A549 (cell line): Measurements from ENCODE around the gene CRB2. TPM values are rescaled to one million over a fixed set of nuclear protein-coding genes. Genes with fewer than 3 reads are reported as not detected.

ENCODE experiments used
- ATAC-seq, 2 experiments: fragments of 200-7000 bp in 1 of 2; fragments of >200 bp in 1 of 2; cut with Nextera tagmentation in 1 of 2; cut with Tn5 transposase in 1 of 2; 3 replicates each; pipeline versions ENCODE4 v1.8.0 to v1.9.1; 2018 to 2020; ENCODE audit warnings: mild to moderate bottlenecking in 1 of 2, moderate library complexity in 1 of 2
- CTCF ChIA-PET: fragments of 300-600 bp; sonication (Branson Sonifier 250); formaldehyde crosslinking; extraction: SDS; loops from one replicate; lab custom pipeline; 2021; ENCODE audit warnings: antibody characterized with exemption, inconsistent platforms; lab: Yijun Ruan, JAX
- POLR2A ChIA-PET: fragments of 350-600 bp; formaldehyde crosslinking; extraction: SDS; loops from one replicate; lab custom pipeline; 2021; ENCODE audit warnings: antibody characterized with exemption, inconsistent platforms; lab: Yijun Ruan, JAX
- DNase-seq, 2 experiments: peaks; one replicate each; pipeline versions ENCODE4 v3.0.0 to v3.0.0-alpha.2; 2011 to 2016; ENCODE audit warnings: low read depth in 1 of 2, low spot score in 1 of 2
- FAIRE-seq: peaks from 2 replicates; lab custom pipeline; 2011; peaks lifted over from hg19 to GRCh38; lab: Jason Lieb, UNC
- H3K27ac ChIP-seq, 2 experiments: fragments of >200 bp; sonication (Bioruptor Twin); formaldehyde crosslinking; 3 replicates each; pipeline ENCODE4 v1.5.1; 2016 to 2017
- H3K4me1 ChIP-seq: fragments of >200 bp; sonication (Bioruptor Twin); formaldehyde crosslinking; 3 replicates; pipeline ENCODE4 v1.6.1; 2016
- H3K4me2 ChIP-seq: fragments of >200 bp; sonication (Bioruptor Twin); formaldehyde crosslinking; 3 replicates; pipeline ENCODE4 v1.6.1; 2016
- H3K4me3 ChIP-seq: fragments of >200 bp; sonication (Bioruptor Twin); formaldehyde crosslinking; 3 replicates; pipeline ENCODE4 v1.5.1; 2016
- H3K9me3 ChIP-seq: fragments of >200 bp; sonication (Bioruptor Twin); formaldehyde crosslinking; 3 replicates; pipeline ENCODE4 v1.6.1; 2016
- CEBPB ChIP-seq, 2 experiments: fragments of >200 bp in 1 of 2; sonication (Bioruptor Twin) in 1 of 2; formaldehyde crosslinking in 1 of 2; IDR thresholded peaks; 2 replicates each; pipeline ENCODE4 v1.6.1; 2012 to 2016
- CHD2 ChIP-seq: fragments of 150-350 bp; IDR thresholded peaks from 2 replicates; pipeline ENCODE4 v1.6.1; 2014; ENCODE audit warnings: low read length; ENCODE audit not compliant: partially characterized antibody
- CTCF ChIP-seq: fragments of >200 bp; sonication (Bioruptor Twin); formaldehyde crosslinking; IDR thresholded peaks from 3 replicates; pipeline ENCODE4 v1.5.1; 2016
- E2F6 ChIP-seq: IDR thresholded peaks from 2 replicates; pipeline ENCODE4 v1.6.1; 2012; ENCODE audit warnings: low read depth, borderline replicate concordance
- EHMT2 ChIP-seq: fragments of 200-600 bp; sonication (generic); IDR thresholded peaks from 2 replicates; pipeline ENCODE4 v1.6.1; 2016; ENCODE audit warnings: antibody characterized with exemption, low read depth, mild to moderate bottlenecking, moderate library complexity
- EP300 ChIP-seq, 2 experiments: fragments of >200 bp; sonication (Bioruptor Twin); formaldehyde crosslinking; IDR thresholded peaks; 2 replicates in 1 of 2; 3 replicates in 1 of 2; pipeline ENCODE4 v1.6.1; 2016 to 2017
- FOSB ChIP-seq: fragments of 250-450 bp; sonication (Bioruptor Pico); IDR thresholded peaks from 2 replicates; pipeline ENCODE4 v1.5.0; 2020; ENCODE audit warnings: mild to moderate bottlenecking, moderate library complexity
- FOSL2 ChIP-seq, 2 experiments: fragments of 450-650 bp in 1 of 2; fragments of >200 bp in 1 of 2; sonication (Bioruptor Twin) in 1 of 2; formaldehyde crosslinking; IDR thresholded peaks; 2 replicates each; pipeline versions ENCODE4 v1.5.0 to v1.6.1; 2016 to 2020; ENCODE audit warnings: mild to moderate bottlenecking in 1 of 2, moderate library complexity in 1 of 2
- FOXS1 ChIP-seq: fragments of 250-450 bp; sonication (Bioruptor Pico); IDR thresholded peaks from 2 replicates; pipeline ENCODE4 v1.5.0; 2020; ENCODE audit warnings: mild to moderate bottlenecking, moderate library complexity
- GATA3 ChIP-seq: IDR thresholded peaks from 2 replicates; pipeline ENCODE4 v1.6.1; 2012; ENCODE audit warnings: borderline replicate concordance
- HOXA7 ChIP-seq: fragments of 250-450 bp; sonication (Bioruptor Pico); IDR thresholded peaks from 2 replicates; pipeline ENCODE4 v1.5.0; 2020; ENCODE audit warnings: mild to moderate bottlenecking, moderate library complexity
- JUNB ChIP-seq: fragments of >200 bp; sonication (Bioruptor Twin); formaldehyde crosslinking; IDR thresholded peaks from 2 replicates; pipeline ENCODE4 v1.6.1; 2016
- MAZ ChIP-seq: fragments of 150-350 bp; IDR thresholded peaks from 2 replicates; pipeline ENCODE4 v1.6.1; 2014; ENCODE audit warnings: antibody characterized with exemption, low read depth, low read length, borderline replicate concordance
- NFE2L2 ChIP-seq: fragments of 150-350 bp; conservative IDR thresholded peaks from 2 replicates; pipeline ENCODE4 v1.6.1; 2014; ENCODE audit warnings: low read length
- NPAS2 ChIP-seq: fragments of 250-450 bp; sonication (Bioruptor Pico); IDR thresholded peaks from 2 replicates; pipeline ENCODE4 v1.8.0; 2022; ENCODE audit warnings: mild to moderate bottlenecking, moderate library complexity, borderline replicate concordance
- NR3C1 ChIP-seq: fragments of >200 bp; sonication (Bioruptor Twin); formaldehyde crosslinking; IDR thresholded peaks from 3 replicates; pipeline ENCODE4 v1.6.1; 2017
- PBX3 ChIP-seq: IDR thresholded peaks from 2 replicates; pipeline ENCODE4 v1.6.1; 2012
- POLR2A ChIP-seq: IDR thresholded peaks from 2 replicates; pipeline ENCODE4 v1.6.1; 2012; ENCODE audit warnings: mild to moderate bottlenecking, low read length
- POLR2AphosphoS2 ChIP-seq: conservative IDR thresholded peaks from 2 replicates; pipeline ENCODE4 v1.6.1; 2012; ENCODE audit warnings: low read length, improper control_type of control experiment, inconsistent platforms
- RARB ChIP-seq: fragments of 250-450 bp; sonication (Bioruptor Pico); IDR thresholded peaks from 2 replicates; pipeline ENCODE4 v1.8.0; 2021; ENCODE audit warnings: mild to moderate bottlenecking, moderate library complexity
- RNF2 ChIP-seq: fragments of 200-600 bp; sonication (generic); IDR thresholded peaks from 2 replicates; pipeline ENCODE4 v1.6.1; 2016; ENCODE audit warnings: low read depth, mild to moderate bottlenecking, antibody characterized with exemption, moderate library complexity, borderline replicate concordance
- SREBF2 ChIP-seq: fragments of 450-650 bp; IDR thresholded peaks from 2 replicates; pipeline ENCODE4 v1.6.1; 2014; ENCODE audit warnings: mild to moderate bottlenecking, moderate library complexity
- ZC3H11A ChIP-seq: fragments of 450-650 bp; IDR thresholded peaks from 2 replicates; pipeline ENCODE4 v1.6.1; 2014; ENCODE audit warnings: antibody characterized with exemption, mild to moderate bottlenecking
- ZFP36 ChIP-seq: fragments of 450-650 bp; IDR thresholded peaks from 2 replicates; pipeline ENCODE4 v1.6.1; 2014; ENCODE audit warnings: borderline replicate concordance; ENCODE audit not compliant: partially characterized antibody
- ZNF302 ChIP-seq: fragments of 250-450 bp; sonication (Bioruptor Pico); IDR thresholded peaks from 2 replicates; pipeline ENCODE4 v1.9.0; 2021; ENCODE audit warnings: inconsistent platforms, mild to moderate bottlenecking, moderate library complexity
- ZSCAN20 ChIP-seq: fragments of 250-450 bp; sonication (Bioruptor Pico); IDR thresholded peaks from 2 replicates; pipeline ENCODE4 v1.8.0; 2022; ENCODE audit warnings: mild to moderate bottlenecking, moderate library complexity
- WGBS: methylation state at CpG from one replicate; pipeline ENCODE4 v1.1.6; 2017; ENCODE audit errors: missing lambda C conversion rate; 5-methylcytosine and 5-hydroxymethylcytosine counted together
- polyA plus RNA-seq, 4 experiments: library from polyadenylated mRNA; depleted of rRNA in 3 of 4; stranded (reverse); fragments of >200 nt; fragmentation: RNase III in 1 of 4; extraction: RNeasy Plus Mini Kit Qiagen cat#74134 plus additional on column Dnase treatment in 1 of 4; gene quantifications; 2 replicates in 3 of 4; 3 replicates in 1 of 4; pipeline ENCODE4 v1.2.3, GENCODE V29; 2011 to 2017
- TF ChIP-seq, protein P1 (sequence below): fragments of 200-600 bp; sonication (generic); IDR thresholded peaks from 2 replicates; pipeline ENCODE4 v1.6.1; 2016; ENCODE audit warnings: antibody characterized with exemption, mild to moderate bottlenecking, moderate library complexity
- TF ChIP-seq, protein P2 (sequence below): fragments of >200 bp; sonication (Bioruptor Twin); formaldehyde crosslinking; IDR thresholded peaks from 2 replicates; pipeline ENCODE4 v1.6.1; 2016

The CRB2 gene
- polyA plus RNA-seq, 2 of the 4 experiments (the other 2 are of a cell fraction) = 0.01 to 0.05 TPM

DNA sequence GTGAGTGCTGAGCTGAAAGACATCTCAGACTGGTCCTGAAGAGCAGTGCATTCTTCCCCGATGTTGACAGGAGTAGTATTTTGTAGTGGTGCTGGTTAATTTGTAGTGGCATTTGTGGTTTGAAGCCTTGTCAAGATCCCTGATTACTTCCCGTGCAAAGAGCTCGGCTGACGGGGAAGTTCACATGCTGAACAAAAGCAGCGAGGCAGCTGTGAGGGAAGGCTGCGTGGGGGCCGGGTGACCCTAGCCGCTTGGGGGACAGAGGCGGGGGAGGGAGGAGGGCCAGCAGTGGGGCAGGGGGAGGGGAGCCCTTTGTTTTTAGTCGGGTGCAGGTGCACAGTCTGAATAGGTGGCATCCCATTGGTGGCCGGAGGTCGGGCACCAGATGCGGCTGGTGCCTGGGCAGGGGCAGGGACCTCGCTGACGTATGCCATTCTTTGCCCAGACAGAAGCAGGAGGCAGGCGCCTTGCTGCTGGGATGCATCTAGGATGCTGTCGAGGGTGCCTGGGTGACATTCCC, 64.7 kb downstream of the CRB2 start:
- POLR2A ChIA-PET = no interaction called here
- ATAC-seq = no peak
- TF ChIP-seq SREBF2 = no peak
- no peak for TF ChIP-seq POLR2AphosphoS2
- no peak for TF ChIP-seq NFE2L2
- TF ChIP-seq E2F6 = no peak
- no peak for TF ChIP-seq FOSB (CRISPR knock-in tag)
- no peak for TF ChIP-seq FOSL2 (IDR thresholded peaks at IDR 0.05)
- TF ChIP-seq FOSL2 (CRISPR knock-in tag; IDR thresholded peaks at IDR 0.05) = no peak
- TF ChIP-seq GATA3 = no peak
- no peak for TF ChIP-seq EHMT2
- no peak for TF ChIP-seq EP300 (IDR thresholded peaks at IDR 0.05)
- TF ChIP-seq NPAS2 (CRISPR knock-in tag) = no peak
- no peak for TF ChIP-seq ZFP36
- TF ChIP-seq ZC3H11A = no peak
- TF ChIP-seq FOXS1 (CRISPR knock-in tag) = no peak
- TF ChIP-seq ZNF302 (CRISPR knock-in tag) = no peak
- TF ChIP-seq, protein P1, sequence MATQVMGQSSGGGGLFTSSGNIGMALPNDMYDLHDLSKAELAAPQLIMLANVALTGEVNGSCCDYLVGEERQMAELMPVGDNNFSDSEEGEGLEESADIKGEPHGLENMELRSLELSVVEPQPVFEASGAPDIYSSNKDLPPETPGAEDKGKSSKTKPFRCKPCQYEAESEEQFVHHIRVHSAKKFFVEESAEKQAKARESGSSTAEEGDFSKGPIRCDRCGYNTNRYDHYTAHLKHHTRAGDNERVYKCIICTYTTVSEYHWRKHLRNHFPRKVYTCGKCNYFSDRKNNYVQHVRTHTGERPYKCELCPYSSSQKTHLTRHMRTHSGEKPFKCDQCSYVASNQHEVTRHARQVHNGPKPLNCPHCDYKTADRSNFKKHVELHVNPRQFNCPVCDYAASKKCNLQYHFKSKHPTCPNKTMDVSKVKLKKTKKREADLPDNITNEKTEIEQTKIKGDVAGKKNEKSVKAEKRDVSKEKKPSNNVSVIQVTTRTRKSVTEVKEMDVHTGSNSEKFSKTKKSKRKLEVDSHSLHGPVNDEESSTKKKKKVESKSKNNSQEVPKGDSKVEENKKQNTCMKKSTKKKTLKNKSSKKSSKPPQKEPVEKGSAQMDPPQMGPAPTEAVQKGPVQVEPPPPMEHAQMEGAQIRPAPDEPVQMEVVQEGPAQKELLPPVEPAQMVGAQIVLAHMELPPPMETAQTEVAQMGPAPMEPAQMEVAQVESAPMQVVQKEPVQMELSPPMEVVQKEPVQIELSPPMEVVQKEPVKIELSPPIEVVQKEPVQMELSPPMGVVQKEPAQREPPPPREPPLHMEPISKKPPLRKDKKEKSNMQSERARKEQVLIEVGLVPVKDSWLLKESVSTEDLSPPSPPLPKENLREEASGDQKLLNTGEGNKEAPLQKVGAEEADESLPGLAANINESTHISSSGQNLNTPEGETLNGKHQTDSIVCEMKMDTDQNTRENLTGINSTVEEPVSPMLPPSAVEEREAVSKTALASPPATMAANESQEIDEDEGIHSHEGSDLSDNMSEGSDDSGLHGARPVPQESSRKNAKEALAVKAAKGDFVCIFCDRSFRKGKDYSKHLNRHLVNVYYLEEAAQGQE = no peak
- no peak for TF ChIP-seq RNF2
- TF ChIP-seq POLR2A = no peak
- Histone ChIP-seq H3K4me1 (no peaks in the 10 kb centered on the region), H3K9me3 (no peaks in the 10 kb centered on the region), H3K27ac (no peak overlapping the region), H3K4me3 (no peak overlapping the region), H3K4me2 (no peak overlapping the region)
- 89% methylated on average over 16 of the region's 17 CpGs for WGBS
- no peak for FAIRE-seq
- no peak for DNase-seq
- CTCF ChIA-PET = no interaction called here

- no peak for FAIRE-seq
- no peak for ATAC-seq
- DNase-seq = no peak
- no peak overlapping the region for H3K4me3 ChIP-seq
- TF ChIP-seq ZSCAN20 (CRISPR knock-in tag) = no peak
- TF ChIP-seq CEBPB (IDR thresholded peaks at IDR 0.05) = no peak
- TF ChIP-seq JUNB = no peak
- no peak for TF ChIP-seq POLR2AphosphoS2
- CTCF ChIA-PET = no interaction called here
- POLR2A ChIA-PET = no interaction called here
- H3K4me1 ChIP-seq = no peaks in the 10 kb centered on the region
- H3K27ac ChIP-seq = no peak overlapping the region
- 91% methylated on average over 13 of the region's 13 CpGs for WGBS
- H3K9me3 ChIP-seq = no peaks in the 10 kb centered on the region
- no peak overlapping the region for H3K4me2 ChIP-seq
These were observed 65.2 kb downstream of the CRB2 start for GRCh38 chr9:123421186-123421585.

GRCh38 chr9:123421801-123422455, 65.9 kb downstream of the CRB2 start:
- WGBS = 81% methylated on average over 8 of the region's 8 CpGs
- H3K9me3 ChIP-seq = no peaks in the 10 kb centered on the region
- FAIRE-seq (no peak), DNase-seq (no peak), ATAC-seq (no peak)
- no peak overlapping the region for H3K4me2 ChIP-seq
- H3K4me1 ChIP-seq = no peaks in the 10 kb centered on the region
- ChIA-PET CTCF (interaction anchor here (0.6 to 1.3 kb wide), 3 partner anchors 10 to 113 kb away, joined by 3 to 4 read pairs (median 3); no protein-coding TSS in a partner anchor), POLR2A (no interaction called here)
- H3K27ac ChIP-seq = no peak overlapping the region
- no peak overlapping the region for H3K4me3 ChIP-seq
- TF ChIP-seq NR3C1 (no peak), NFE2L2 (no peak), MAZ (no peak), RARB (no peak), POLR2AphosphoS2 (no peak), CTCF (no peak), HOXA7 (CRISPR knock-in tag) (no peak), PBX3 (no peak), POLR2A (no peak), FOSB (CRISPR knock-in tag) (no peak), CHD2 (no peak), GATA3 (no peak)
- TF ChIP-seq, protein P2, sequence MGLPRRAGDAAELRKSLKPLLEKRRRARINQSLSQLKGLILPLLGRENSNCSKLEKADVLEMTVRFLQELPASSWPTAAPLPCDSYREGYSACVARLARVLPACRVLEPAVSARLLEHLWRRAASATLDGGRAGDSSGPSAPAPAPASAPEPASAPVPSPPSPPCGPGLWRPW = no peak
